ENCODE data around the gene NOS1.

- no peak for TF ChIP-seq CTCF (conservative IDR thresholded peaks at IDR 0.05; ENCODE audit: low read depth, low read length)
- TF ChIP-seq EZH2 (IDR thresholded peaks at IDR 0.05; ENCODE audit: borderline replicate concordance, low read depth, low read length, poor library complexity, severe bottlenecking) = no peak
Measured at GRCh38 chr12:117292688-117293087, 68.7 kb downstream of the NOS1 start.

All from A673 (cell line).